ENCODE results near the gene TPRN.

GRCh38 chr9:137190315-137190856 lies 10.2 kb downstream of the TPRN start:
- TF ChIP-seq CTCF (conservative IDR thresholded peaks at IDR 0.05; ENCODE audit: low read depth in 2 of 2) (peak in 1 of 2 experiments; percentile 21; a peak in 1 of 4 replicates), EZH2phosphoT487 (IDR thresholded peaks at IDR 0.05; ENCODE audit: unreplicated experiment) (no peak)

Measured in GM23338 (cell line).